Right atrium auricular region (tissue), 2 donors: ENCODE results near the gene ACTL8. TPM values are rescaled to one million over a fixed set of nuclear protein-coding genes. Genes with fewer than 3 reads are reported as not detected.

Source experiments
- DNase-seq: peaks from one replicate; pipeline ENCODE4 v3.0.0-alpha.2; 2019; ENCODE audit warnings: low spot score
- H3K27ac ChIP-seq, 2 donors: fragments of 200-600 bp; sonication (generic); 1 replicate in 1 of 2; 2 replicates in 1 of 2; pipeline ENCODE4 v1.5.1; 2016 to 2019
- H3K27me3 ChIP-seq, 2 donors: fragments of 200-600 bp; sonication (generic); one replicate each; pipeline versions ENCODE4 v1.5.1 to v1.6.0; 2017 to 2019
- H3K36me3 ChIP-seq: fragments of 200-600 bp; sonication (generic); one replicate; pipeline ENCODE4 v1.5.1; 2016
- H3K4me1 ChIP-seq, 2 donors: fragments of 200-600 bp; sonication (generic); one replicate each; pipeline versions ENCODE4 v1.5.1 to v1.6.0; 2017 to 2019
- H3K4me3 ChIP-seq, 2 donors: fragments of 200-600 bp; sonication (generic); 1 replicate in 1 of 2; 2 replicates in 1 of 2; pipeline ENCODE4 v1.5.1; 2017 to 2019; ENCODE audit warnings: mild to moderate bottlenecking in 1 of 2, moderate library complexity in 1 of 2
- H3K9me3 ChIP-seq, 2 donors: fragments of 200-600 bp; sonication (generic); one replicate each; pipeline ENCODE4 v1.5.1; 2019
- CTCF ChIP-seq, 2 donors: fragments of 200-600 bp; sonication (generic); IDR thresholded peaks; one replicate each; pipeline ENCODE4 v1.5.1; 2019; ENCODE audit warnings: antibody characterized with exemption in 2 of 2
- total RNA-seq, 2 donors: library from RNA; depleted of rRNA; stranded (reverse); fragments of >200 nt; gene quantifications; one replicate each; pipeline ENCODE4 v1.1.0, GENCODE V29; 2016

The ACTL8 gene
- total RNA-seq, 2 donors from 2014 or later = not detected

- Histone ChIP-seq H3K36me3 (no peaks in the 10 kb centered on the region), H3K4me1 (no peaks in the 10 kb centered on the region), H3K27me3 (no peaks in the 10 kb centered on the region), H3K4me3 (no peak overlapping the region), H3K27ac (no peak overlapping the region), H3K9me3 (no peaks in the 10 kb centered on the region)
- TF ChIP-seq CTCF (IDR thresholded peaks at IDR 0.05) = no peak
- no peak for DNase-seq
Observed at GRCh38 chr1:17735348-17735747, 19.8 kb upstream of the ACTL8 start.

GRCh38 chr1:17735793-17736192 lies 19.3 kb upstream of the ACTL8 start:
- H3K27me3 ChIP-seq = no peaks in the 10 kb centered on the region
- H3K27ac ChIP-seq = no peak overlapping the region
- H3K4me1 ChIP-seq = no peaks in the 10 kb centered on the region
- H3K9me3 ChIP-seq = no peaks in the 10 kb centered on the region
- no peak for TF ChIP-seq CTCF (IDR thresholded peaks at IDR 0.05)
- no peak overlapping the region for H3K4me3 ChIP-seq
- no peaks in the 10 kb centered on the region for H3K36me3 ChIP-seq
- DNase-seq = no peak

GRCh38 chr1:17736625-17737024 lies 18.5 kb upstream of the ACTL8 start:
- Histone ChIP-seq H3K4me3 (no peak overlapping the region), H3K36me3 (no peaks in the 10 kb centered on the region), H3K4me1 (no peaks in the 10 kb centered on the region), H3K9me3 (no peaks in the 10 kb centered on the region), H3K27ac (no peak overlapping the region), H3K27me3 (no peaks in the 10 kb centered on the region)
- DNase-seq = no peak
- TF ChIP-seq CTCF (IDR thresholded peaks at IDR 0.05) = no peak

- no peaks in the 10 kb centered on the region for H3K9me3 ChIP-seq
- no peak overlapping the region for H3K4me3 ChIP-seq
- TF ChIP-seq CTCF (IDR thresholded peaks at IDR 0.05) = no peak
- H3K4me1 ChIP-seq = peaks cover 0 to 7% of the 10 kb centered on the region in 2 donors
- no peak for DNase-seq
- no peaks in the 10 kb centered on the region for H3K36me3 ChIP-seq
- H3K27ac ChIP-seq = no peak overlapping the region
- H3K27me3 ChIP-seq = no peaks in the 10 kb centered on the region
Observed at GRCh38 chr1:17739050-17739449, 16.1 kb upstream of the ACTL8 start.

- H3K4me3 ChIP-seq = no peak overlapping the region
- no peaks in the 10 kb centered on the region for H3K36me3 ChIP-seq
- DNase-seq = no peak
- peaks cover 0 to 7% of the 10 kb centered on the region in 2 donors for H3K4me1 ChIP-seq
- H3K9me3 ChIP-seq = no peaks in the 10 kb centered on the region
- no peak for TF ChIP-seq CTCF (IDR thresholded peaks at IDR 0.05)
- no peak overlapping the region for H3K27ac ChIP-seq
- no peaks in the 10 kb centered on the region for H3K27me3 ChIP-seq
Observed at GRCh38 chr1:17741052-17741451, 14.1 kb upstream of the ACTL8 start.

GRCh38 chr1:17742583-17742982 lies 12.6 kb upstream of the ACTL8 start:
- no peak overlapping the region for H3K4me3 ChIP-seq
- H3K4me1 ChIP-seq = peaks cover 0 to 7% of the 10 kb centered on the region in 2 donors
- TF ChIP-seq CTCF (IDR thresholded peaks at IDR 0.05) = no peak
- no peaks in the 10 kb centered on the region for H3K9me3 ChIP-seq
- H3K27ac ChIP-seq = no peak overlapping the region
- no peaks in the 10 kb centered on the region for H3K36me3 ChIP-seq
- no peaks in the 10 kb centered on the region for H3K27me3 ChIP-seq
- no peak for DNase-seq
